ENCODE measurements around the gene AP5B1. TPM values are rescaled to one million over a fixed set of nuclear protein-coding genes. Genes with fewer than 3 reads are reported as not detected.

The AP5B1 gene, protein sequence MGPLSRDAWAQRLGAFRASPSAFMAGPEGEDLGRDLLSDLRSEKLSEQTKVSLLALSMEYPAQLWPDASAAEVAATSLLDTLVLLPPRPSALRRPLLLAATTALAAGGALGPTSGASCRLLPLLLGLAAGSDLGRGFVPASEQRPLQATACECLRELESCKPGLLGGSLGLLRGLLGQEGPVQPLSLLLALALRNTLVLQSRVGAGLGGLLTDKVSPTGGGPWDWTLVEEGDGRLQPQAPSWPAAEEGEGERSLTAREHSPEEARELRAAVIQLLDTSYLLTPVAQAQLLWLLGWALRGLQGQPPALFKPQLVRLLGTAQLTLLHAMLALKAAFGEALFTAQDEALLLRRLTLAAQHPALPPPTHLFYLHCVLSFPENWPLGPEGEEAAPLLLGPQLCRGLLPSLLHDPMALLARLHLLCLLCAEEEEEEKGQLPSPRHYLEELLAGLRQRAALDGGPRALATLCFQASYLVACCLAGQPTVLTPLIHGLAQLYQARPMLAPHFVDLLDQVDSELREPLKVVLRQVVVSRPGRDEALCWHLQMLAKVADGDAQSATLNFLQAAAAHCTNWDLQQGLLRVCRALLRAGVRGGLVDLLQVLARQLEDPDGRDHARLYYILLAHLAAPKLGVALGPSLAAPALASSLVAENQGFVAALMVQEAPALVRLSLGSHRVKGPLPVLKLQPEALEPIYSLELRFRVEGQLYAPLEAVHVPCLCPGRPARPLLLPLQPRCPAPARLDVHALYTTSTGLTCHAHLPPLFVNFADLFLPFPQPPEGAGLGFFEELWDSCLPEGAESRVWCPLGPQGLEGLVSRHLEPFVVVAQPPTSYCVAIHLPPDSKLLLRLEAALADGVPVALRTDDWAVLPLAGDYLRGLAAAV
- 18.0 and 18.1 TPM in 2 replicates for total RNA-seq

DNA sequence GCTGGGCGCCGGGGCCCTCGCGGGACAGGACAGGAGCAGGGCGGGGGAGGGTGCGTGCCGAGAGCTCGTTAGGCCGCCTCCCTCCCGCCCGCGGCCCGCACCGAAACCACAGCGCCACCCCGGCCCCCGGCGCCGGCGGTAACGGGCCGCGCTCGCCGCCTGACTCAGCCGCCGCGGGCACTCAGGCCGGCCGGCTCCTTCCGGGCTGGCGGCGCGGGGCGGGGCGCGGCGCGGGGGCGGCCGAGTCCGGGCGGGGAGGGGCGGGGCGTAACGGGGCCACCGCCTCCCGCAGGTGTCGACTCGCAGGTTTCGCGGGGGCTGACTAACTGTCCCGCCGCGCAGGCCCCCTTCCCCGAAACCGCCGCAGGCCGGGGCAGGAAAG, at the start of gene AP5B1:
Gene AP5B1, minus strand, starts transcription at position 207 of the 382 bp plus-strand sequence. CDS start 385 bp downstream, outside the sequence.
- intact Hi-C loops (cut with micrococcal nuclease) = loop anchor here (1.0 kb wide), 5 partner anchors 11 to 209 kb away; partner anchors contain the start of genes KAT5 and MUS81

GRCh38 chr11:65829459-65829858, 48.7 kb upstream of the AP5B1 start:
- intact Hi-C loops (cut with micrococcal nuclease) = no loop called here

GRCh38 chr11:65826984-65827735, 46.4 kb upstream of the AP5B1 start:
- intact Hi-C loops (cut with micrococcal nuclease) = no loop called here

- intact Hi-C loops (cut with micrococcal nuclease) = no loop called here
Measured at GRCh38 chr11:65822776-65823528, 42.2 kb upstream of the AP5B1 start.

GRCh38 chr11:65821107-65821506, 40.3 kb upstream of the AP5B1 start:
- intact Hi-C loops (cut with micrococcal nuclease) = no loop called here

DNA sequence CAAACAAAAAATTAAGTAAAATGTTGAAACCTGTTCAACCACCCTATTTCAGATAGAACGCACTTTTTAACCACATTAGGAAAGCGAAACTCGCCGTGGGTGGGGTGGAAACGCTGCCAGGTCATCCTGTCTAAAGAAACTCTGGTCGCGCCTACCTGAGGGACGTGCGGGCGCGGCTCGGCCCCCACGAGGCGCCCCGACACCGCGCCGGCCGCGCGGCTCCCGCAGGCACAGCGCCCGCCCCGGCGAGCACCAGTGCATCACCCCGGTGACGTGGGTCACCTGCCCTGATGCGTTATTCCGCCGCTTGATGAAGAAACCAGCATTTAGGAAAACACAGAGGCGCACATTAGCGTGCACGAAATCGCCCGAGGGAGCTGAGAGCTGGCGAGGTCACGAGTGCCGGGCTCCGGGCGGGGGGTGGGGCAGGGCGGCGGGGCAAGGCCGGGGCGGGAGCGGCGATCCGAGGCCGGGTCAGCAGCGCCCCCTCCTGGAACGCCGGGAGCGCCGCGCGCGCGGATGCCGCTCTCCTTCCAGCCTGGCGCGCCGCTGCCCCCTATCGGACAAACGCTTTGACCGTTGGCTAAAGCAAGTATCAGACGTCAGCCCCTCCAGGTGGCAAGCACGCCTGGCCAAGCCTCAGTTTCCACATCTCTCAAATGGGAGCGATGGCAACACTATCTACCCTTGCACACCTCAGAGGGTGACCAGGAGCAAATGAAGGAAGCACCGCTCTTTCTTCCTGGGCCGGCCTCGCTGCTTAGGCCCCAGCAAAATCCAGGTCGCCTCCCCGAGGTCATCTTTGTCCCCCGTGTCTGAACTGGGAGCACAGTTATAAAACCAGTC, 37.3 kb upstream of the AP5B1 start:
- intact Hi-C loops (cut with micrococcal nuclease) = loop anchor here (1.0 to 10.0 kb wide), 10 partner anchors 15 to 192 kb away; partner anchors contain the start of genes AP5B1, OVOL1, RELA and SNX32

- intact Hi-C loops (cut with micrococcal nuclease) = loop anchor here (1.0 to 10.0 kb wide), 4 partner anchors 26 to 155 kb away; partner anchors contain the start of genes OVOL1 and RELA
Measured at GRCh38 chr11:65817312-65817834, 36.6 kb upstream of the AP5B1 start.

DNA sequence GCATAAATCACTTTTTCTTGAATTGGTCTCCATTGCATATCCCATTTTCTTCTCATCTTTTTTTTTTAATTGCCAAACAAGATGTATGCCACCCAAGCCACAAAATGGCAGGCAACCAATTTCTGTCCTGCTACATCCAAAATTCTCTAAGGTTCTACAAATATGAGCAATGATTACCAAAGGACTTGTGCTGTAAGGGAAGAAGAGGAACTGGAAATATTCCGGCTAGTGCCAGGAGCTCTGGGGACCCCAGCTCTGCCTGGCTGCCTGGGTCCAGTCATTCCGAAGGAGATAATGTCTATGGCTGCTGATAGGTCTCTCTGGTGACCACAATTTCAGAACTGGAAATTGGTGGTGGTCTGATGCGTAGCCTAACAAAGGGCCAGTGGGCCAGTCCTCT, 35.9 kb upstream of the AP5B1 start:
- intact Hi-C loops (cut with micrococcal nuclease) = loop anchor here (1.0 to 10.0 kb wide), 4 partner anchors 25 to 154 kb away; partner anchors contain the start of genes OVOL1 and RELA

DNA sequence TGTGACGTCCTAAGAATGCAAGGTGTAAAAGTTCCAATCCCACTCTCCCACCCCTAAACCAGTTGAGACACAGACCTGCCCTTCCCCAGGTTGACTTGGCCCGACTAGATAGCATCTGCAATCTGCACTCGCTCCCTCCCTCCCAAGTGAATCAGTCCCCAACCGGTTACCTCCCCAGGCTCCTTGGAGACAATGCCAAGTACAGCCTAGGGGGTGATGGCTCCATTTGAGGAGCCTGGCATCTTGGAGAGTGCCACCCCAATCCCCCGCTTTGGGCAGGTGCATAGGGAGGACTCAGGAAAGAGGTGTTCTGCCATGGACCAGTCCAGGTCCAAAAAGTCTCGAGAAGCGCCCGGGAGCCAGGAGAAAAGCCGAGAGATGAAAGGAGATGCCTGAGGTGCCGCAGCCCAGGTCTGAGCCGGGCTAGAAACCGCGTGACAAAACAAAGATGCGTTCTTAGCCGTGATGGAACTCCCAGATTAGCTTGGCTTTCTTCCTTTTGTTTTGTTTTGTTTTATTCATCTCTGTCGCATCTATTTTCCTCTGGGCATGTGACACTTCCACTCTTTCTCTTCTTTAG, 34.3 kb upstream of the AP5B1 start:
- intact Hi-C loops (cut with micrococcal nuclease) = loop anchor here (5.0 to 10.0 kb wide), 2 partner anchors 50 to 153 kb away; partner anchors contain the start of gene RELA

- intact Hi-C loops (cut with micrococcal nuclease) = loop anchor here (10.0 kb wide), 1 partner anchor 50 kb away; no protein-coding TSS in a partner anchor
Measured at GRCh38 chr11:65814131-65814985, 33.6 kb upstream of the AP5B1 start.

DNA sequence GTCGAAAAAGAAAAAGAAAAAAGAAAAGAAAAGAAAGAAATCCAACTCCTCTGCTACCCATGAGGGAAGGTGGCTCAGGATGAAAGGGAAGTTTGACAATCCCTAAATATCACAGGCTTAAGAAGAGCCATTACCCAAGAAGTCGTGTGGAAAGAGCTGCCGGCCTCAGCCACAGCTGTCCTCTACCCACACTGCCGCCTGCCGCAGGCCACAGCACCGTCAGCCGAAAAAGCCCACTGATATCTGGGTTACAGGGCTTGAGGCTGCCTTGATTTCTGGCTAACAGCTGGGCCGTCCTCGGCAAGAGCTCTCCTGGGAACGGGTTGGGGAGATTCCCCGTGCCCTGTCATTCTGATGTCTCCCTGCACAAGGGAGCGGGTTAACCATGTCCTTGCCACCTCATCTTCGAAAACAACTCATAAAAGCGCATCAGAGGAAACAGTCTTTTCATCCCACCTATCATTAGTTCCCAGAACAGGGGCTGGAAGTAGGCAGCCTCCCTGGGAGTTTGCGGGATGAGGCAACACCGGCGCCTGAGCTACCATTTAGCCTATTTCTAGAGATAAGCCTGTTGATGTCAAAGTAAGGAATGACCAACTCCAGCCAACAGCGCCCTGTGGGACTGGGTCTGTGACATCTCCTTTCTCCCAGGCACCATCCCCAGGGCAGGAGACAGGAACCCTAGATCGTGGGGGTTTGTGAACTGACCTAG, 31.1 kb upstream of the AP5B1 start:
- intact Hi-C loops (cut with micrococcal nuclease) = loop anchor here (10.0 kb wide), 1 partner anchor 47 kb away; no protein-coding TSS in a partner anchor

GRCh38 chr11:65810046-65810868, 29.5 kb upstream of the AP5B1 start:
- intact Hi-C loops (cut with micrococcal nuclease) = loop anchor here (1.0 to 10.0 kb wide), 2 partner anchors 45 to 179 kb away; no protein-coding TSS in a partner anchor

DNA sequence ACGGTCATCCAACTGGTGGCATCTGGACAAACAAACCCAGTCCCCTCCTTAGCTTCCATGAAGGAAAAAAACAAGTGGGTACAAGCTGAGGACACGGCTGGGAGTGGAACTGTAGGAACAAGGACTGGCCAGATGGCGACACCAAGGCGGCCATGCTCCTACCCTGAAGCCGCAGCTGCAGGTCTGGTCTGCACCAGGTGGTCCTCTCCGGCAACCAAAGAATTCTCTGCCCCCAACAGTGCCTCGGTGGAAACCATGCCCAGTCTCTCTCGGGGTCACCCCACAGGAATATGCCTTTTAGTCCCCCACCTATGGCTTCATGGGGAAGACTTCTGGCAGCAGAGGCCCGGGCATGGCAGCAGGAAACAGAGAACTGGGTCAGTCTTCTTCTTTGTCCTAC, 28.7 kb upstream of the AP5B1 start:
- intact Hi-C loops (cut with micrococcal nuclease) = no loop called here

- intact Hi-C loops (cut with micrococcal nuclease) = no loop called here
Measured at GRCh38 chr11:65808744-65809341, 28.1 kb upstream of the AP5B1 start.

DNA sequence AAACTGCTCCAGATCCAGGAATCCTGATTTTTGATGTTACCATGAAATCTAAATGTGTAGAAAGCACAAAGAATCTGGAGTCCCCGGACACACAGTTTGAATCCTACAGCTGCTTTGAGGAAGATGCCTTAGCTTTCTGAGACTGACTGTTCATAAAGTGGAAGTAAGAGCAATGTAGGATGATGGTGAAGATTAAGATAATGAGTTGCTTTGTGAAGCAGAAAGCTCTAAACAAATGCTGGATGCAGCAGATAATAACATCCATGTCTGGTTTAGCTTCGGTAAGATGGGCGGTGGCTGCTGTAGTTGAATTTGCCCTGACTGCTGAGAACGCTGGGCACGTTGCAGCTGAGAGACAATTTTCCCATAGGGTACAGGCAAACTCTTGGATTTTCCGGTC, 26.2 kb upstream of the AP5B1 start:
- intact Hi-C loops (cut with micrococcal nuclease) = no loop called here
